IPS DF 6.9 (cell line): ENCODE data around the gene CNTFR.

ENCODE experiments used
- DNase-seq: peaks from one replicate; pipeline ENCODE4 v3.0.0-alpha.2; 2013; ENCODE audit warnings: low read depth, low spot score
- H3K27ac ChIP-seq: one replicate; pipeline ENCODE4 v1.5.1; 2013; ENCODE audit warnings: low read length, control low read depth
- H3K27me3 ChIP-seq: 2 replicates; pipeline ENCODE4 v1.6.1; 2013; ENCODE audit warnings: mild to moderate bottlenecking, low read length; ENCODE audit not compliant: control insufficient read depth, insufficient read depth
- H3K36me3 ChIP-seq: 2 replicates; pipeline ENCODE4 v1.6.1; 2013; ENCODE audit warnings: low read length; ENCODE audit not compliant: control insufficient read depth, insufficient read depth
- H3K4me1 ChIP-seq: 2 replicates; pipeline ENCODE4 v1.6.1; 2013; ENCODE audit warnings: low read length; ENCODE audit not compliant: control insufficient read depth, insufficient read depth
- H3K4me3 ChIP-seq: 2 replicates; pipeline ENCODE4 v1.5.1; 2013; ENCODE audit warnings: mild to moderate bottlenecking, low read length
- H3K9me3 ChIP-seq: 2 replicates; pipeline ENCODE4 v1.6.1; 2013; ENCODE audit warnings: low read length, inconsistent platforms; ENCODE audit not compliant: control insufficient read depth, insufficient read depth
- WGBS: extraction: QIAGEN DNeasy Blood & Tissue Kit; methylation state at CpG from one replicate; pipeline ENCODE4 v1.1.7; 2013; ENCODE audit warnings: mixed read lengths, missing lambda C conversion rate; ENCODE audit not compliant: insufficient read length, insufficient coverage; 5-methylcytosine and 5-hydroxymethylcytosine counted together

Gene CNTFR

GRCh38 chr9:34515959-34516358 lies 73.6 kb downstream of the CNTFR start:
- no peak overlapping the region for H3K4me3 ChIP-seq
- H3K27ac ChIP-seq, result no peak overlapping the region
- no CpG with 5 or more reads among the region's 3 CpGs for WGBS
- H3K36me3 ChIP-seq, result no peaks in the 10 kb centered on the region
- no peak for DNase-seq
- no peaks in the 10 kb centered on the region for H3K27me3 ChIP-seq
- H3K9me3 ChIP-seq, result no peaks in the 10 kb centered on the region
- H3K4me1 ChIP-seq, result peaks cover 8% of the 10 kb centered on the region

DNA sequence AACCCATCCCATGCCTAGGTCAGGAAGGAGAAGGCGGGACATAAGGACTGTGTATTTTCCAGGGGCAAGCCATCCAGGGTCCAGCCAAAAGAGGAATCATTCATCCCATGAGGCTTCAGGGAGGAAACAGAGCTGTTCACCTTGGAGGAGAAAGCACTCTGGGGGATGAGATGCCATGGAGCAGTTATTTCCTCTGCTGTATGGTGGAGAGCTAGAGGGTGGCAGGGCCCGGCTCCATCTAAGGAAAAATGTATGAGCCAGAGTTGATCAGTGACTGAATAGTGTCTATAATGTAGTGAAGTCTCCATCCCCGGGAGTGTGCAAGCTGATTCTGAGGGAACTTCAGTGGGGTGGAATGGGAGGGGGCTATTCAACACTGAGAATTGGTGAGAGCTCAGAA lies 74.7 kb downstream of the CNTFR start:
- H3K9me3 ChIP-seq, result no peaks in the 10 kb centered on the region
- DNase-seq, result no peak
- H3K27me3 ChIP-seq, result no peaks in the 10 kb centered on the region
- H3K36me3 ChIP-seq, result no peaks in the 10 kb centered on the region
- peaks cover 9% of the 10 kb centered on the region for H3K4me1 ChIP-seq
- H3K27ac ChIP-seq, result no peak overlapping the region
- H3K4me3 ChIP-seq, result no peak overlapping the region
- WGBS, result no CpG with 5 or more reads among the region's 3 CpGs

DNA sequence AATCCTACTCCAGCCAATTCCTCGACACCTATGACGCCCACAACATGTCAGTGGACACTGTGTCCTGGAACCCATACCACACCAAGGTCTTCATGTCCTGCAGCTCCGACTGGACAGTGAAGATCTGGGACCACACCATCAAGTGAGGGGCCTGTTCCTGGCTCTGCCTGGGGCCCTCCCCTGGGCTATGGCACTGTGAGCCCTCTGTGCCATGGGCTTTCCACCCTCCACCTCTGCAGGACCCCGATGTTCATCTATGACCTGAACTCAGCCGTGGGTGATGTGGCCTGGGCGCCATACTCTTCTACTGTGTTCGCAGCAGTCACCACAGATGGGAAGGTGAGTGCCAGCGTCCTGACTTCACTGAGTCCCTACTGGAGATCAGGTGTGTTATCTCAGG lies 75.1 kb downstream of the CNTFR start:
- H3K4me1 ChIP-seq, result peaks cover 7% of the 10 kb centered on the region
- H3K36me3 ChIP-seq, result no peaks in the 10 kb centered on the region
- WGBS, result no CpG with 5 or more reads among the region's 8 CpGs

GRCh38 chr9:34513567-34514214 lies 75.8 kb downstream of the CNTFR start:
- no peak for DNase-seq

More for the DNA sequence above, 75.1 kb downstream of the CNTFR start:
- Histone ChIP-seq H3K9me3 (no peaks in the 10 kb centered on the region), H3K27me3 (no peaks in the 10 kb centered on the region), H3K4me3 (no peak overlapping the region), H3K27ac (no peak overlapping the region)
- no peak for DNase-seq

GRCh38 chr9:34512131-34513078 lies 77.1 kb downstream of the CNTFR start:
- Histone ChIP-seq H3K27ac (no peak overlapping the region), H3K9me3 (no peaks in the 10 kb centered on the region), H3K36me3 (no peaks in the 10 kb centered on the region), H3K4me3 (no peak overlapping the region), H3K4me1 (peaks cover 7% of the 10 kb centered on the region), H3K27me3 (no peaks in the 10 kb centered on the region)
- no peak for DNase-seq
- no CpG with 5 or more reads among the region's 9 CpGs for WGBS

More at GRCh38 chr9:34513567-34514214, 75.8 kb downstream of the CNTFR start:
- no peak overlapping the region for H3K27ac ChIP-seq
- no peaks in the 10 kb centered on the region for H3K36me3 ChIP-seq
- H3K4me1 ChIP-seq, result peaks cover 7% of the 10 kb centered on the region
- H3K27me3 ChIP-seq, result no peaks in the 10 kb centered on the region
- no peak overlapping the region for H3K4me3 ChIP-seq
- no CpG with 5 or more reads among the region's 2 CpGs for WGBS
- no peaks in the 10 kb centered on the region for H3K9me3 ChIP-seq

DNA sequence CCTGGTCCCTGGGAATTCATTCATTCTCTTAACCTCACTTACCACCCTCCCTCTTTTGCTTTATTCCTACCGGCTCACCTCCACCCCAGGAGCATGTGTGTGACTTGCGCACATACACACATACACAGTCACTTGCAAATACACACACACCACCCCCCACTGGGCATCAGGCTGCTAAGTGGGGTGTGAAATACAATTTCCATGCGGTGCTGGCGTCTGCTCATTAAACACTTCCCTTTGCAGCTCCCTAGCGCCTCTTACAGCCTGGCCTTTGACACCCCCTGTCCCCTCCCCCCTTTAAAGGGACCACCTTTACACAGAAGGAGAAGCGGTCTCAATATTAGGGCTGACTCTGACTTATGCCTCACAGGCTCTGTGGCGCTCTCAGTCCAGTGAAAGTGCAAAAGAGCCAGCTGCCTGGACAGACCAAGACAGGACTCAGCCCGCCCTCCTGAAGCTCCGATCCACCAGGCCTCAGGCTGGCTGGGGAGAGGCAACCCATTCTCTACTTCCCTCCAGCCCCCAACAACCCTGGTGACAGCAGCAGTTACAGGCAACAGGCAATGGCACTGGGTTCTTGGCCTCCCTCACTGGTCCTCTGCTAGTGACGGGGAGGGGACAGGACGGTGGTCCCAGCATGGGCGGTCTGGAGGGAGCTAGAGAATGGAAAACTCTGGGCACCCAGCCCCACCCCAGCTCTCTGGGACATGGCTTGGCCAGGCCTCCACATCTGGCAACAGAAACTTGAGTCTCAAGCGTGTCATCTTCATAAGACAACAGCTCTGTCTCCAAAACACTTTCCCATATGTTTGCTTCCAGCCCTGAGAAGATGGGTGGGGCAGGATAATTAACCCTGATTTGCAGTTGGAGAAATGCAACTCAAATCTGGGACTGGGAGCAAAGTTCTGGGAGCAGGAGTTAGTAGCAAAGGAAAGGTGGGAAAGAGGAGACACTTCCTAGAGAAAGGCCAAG lies 78.7 kb downstream of the CNTFR start:
- no CpG with 5 or more reads among the region's 13 CpGs for WGBS
- no peaks in the 10 kb centered on the region for H3K27me3 ChIP-seq
- H3K4me1 ChIP-seq, result peaks cover 7% of the 10 kb centered on the region
- DNase-seq, result no peak
- no peak overlapping the region for H3K27ac ChIP-seq
- H3K9me3 ChIP-seq, result no peaks in the 10 kb centered on the region
- H3K36me3 ChIP-seq, result no peaks in the 10 kb centered on the region
- no peak overlapping the region for H3K4me3 ChIP-seq

GRCh38 chr9:34508951-34509350 lies 80.6 kb downstream of the CNTFR start:
- Histone ChIP-seq H3K27me3 (no peaks in the 10 kb centered on the region), H3K36me3 (no peaks in the 10 kb centered on the region), H3K27ac (no peak overlapping the region), H3K4me1 (peaks cover 6% of the 10 kb centered on the region), H3K9me3 (no peaks in the 10 kb centered on the region), H3K4me3 (no peak overlapping the region)
- no CpG with 5 or more reads among the region's 3 CpGs for WGBS
- DNase-seq, result no peak

DNA sequence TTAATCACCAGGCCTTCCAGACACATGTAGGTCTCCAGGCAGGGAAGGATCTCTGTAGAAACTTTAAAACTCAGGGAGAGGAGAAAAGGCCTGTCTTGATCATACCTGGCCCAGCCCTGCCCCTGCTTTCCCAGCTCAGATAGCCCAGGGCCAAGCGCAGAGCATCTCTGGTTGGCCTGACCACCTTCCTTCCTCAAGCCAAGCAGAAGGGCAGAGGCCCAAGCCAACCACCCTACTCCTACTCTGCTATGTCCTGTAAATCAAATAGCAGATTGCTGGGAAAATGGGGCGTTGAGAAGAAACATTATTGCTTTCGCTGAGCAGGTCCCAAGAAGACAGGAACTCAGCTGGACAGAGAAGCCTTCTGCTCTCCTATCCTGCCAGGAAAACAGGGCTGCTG lies 81.1 kb downstream of the CNTFR start:
- no peak for DNase-seq
- WGBS, result no CpG with 5 or more reads among the region's 3 CpGs
- H3K27me3 ChIP-seq, result no peaks in the 10 kb centered on the region
- no peaks in the 10 kb centered on the region for H3K36me3 ChIP-seq
- H3K27ac ChIP-seq, result no peak overlapping the region
- no peak overlapping the region for H3K4me3 ChIP-seq
- H3K9me3 ChIP-seq, result no peaks in the 10 kb centered on the region
- peaks cover 3% of the 10 kb centered on the region for H3K4me1 ChIP-seq

DNA sequence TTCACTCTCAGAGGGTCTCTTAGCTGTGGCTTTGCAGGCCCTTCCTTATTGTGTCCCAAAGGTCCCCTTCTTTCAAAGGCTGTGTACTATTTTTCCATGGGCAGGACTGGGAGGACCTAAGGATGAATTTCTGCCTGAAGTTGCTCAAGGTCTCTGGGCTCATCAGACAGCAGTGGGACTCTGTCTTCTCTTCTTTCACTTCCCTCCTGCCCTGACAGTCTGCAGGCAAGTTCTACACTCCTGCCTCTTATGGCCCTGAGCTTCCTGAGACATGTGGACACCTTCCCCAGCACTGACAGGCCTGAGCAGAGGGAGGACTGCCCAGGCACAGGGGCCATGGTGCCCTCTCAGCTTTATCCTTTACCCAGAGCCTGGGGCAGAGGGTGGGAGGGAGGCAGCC lies 81.6 kb downstream of the CNTFR start:
- Histone ChIP-seq H3K27ac (no peak overlapping the region), H3K27me3 (no peaks in the 10 kb centered on the region), H3K9me3 (no peaks in the 10 kb centered on the region), H3K4me3 (no peak overlapping the region), H3K4me1 (peaks cover 3% of the 10 kb centered on the region), H3K36me3 (no peaks in the 10 kb centered on the region)
- DNase-seq, result no peak

DNA sequence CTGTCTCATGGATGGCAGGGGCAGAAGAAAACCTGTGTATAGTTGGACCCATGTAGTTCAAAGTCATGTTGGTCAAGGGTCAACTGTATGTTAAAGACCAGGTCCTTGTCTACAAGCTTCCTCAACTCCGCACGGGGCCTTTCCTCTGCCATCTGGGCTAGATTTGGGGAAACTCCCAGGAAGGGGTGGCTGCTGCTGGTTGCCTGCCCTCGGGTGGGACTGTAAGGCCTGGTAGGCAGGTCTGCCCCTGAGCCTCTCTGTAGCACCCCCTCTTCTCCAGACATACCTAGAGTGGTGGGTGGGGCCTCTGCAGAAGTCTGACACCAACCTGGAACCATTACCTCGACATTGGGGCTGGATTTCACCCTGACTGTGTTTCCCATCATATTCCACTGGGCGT lies 82.0 kb downstream of the CNTFR start:
- H3K9me3 ChIP-seq, result no peaks in the 10 kb centered on the region
- no peaks in the 10 kb centered on the region for H3K27me3 ChIP-seq
- H3K4me1 ChIP-seq, result peaks cover 2% of the 10 kb centered on the region
- H3K27ac ChIP-seq, result no peak overlapping the region
- no peaks in the 10 kb centered on the region for H3K36me3 ChIP-seq
- no peak for DNase-seq
- WGBS, result no CpG with 5 or more reads among the region's 5 CpGs
- H3K4me3 ChIP-seq, result no peak overlapping the region
